Peyer's patch (tissue), 4 donors: ENCODE measurements around the gene FZD1.

Experiments
- CTCF ChIP-seq, 6 experiments: fragments of 450-650 bp in 4 of 6; fragments of 200-600 bp in 2 of 6; sonication (generic) in 1 of 6; IDR thresholded peaks; one replicate each; pipeline ENCODE4 v1.5.1; 2017 to 2019; ENCODE audit warnings: antibody characterized with exemption in 6 of 6, mild to moderate bottlenecking in 3 of 6, moderate library complexity in 1 of 6
- POLR2A ChIP-seq, 2 donors: fragments of 450-650 bp; IDR thresholded peaks; one replicate each; pipeline ENCODE4 v1.5.1; 2017; ENCODE audit warnings: antibody characterized with exemption in 2 of 2, mild to moderate bottlenecking in 2 of 2, moderate library complexity in 2 of 2

GRCh38 chr7:91248996-91249395, 15.2 kb upstream of the FZD1 start:
- TF ChIP-seq CTCF (IDR thresholded peaks at IDR 0.05) (no peak), POLR2A (IDR thresholded peaks at IDR 0.05) (no peak)
